22Rv1 (cell line): ENCODE measurements around the gene KCNQ4.

Experiments used
- ZFX ChIP-seq: fragments of 450-650 bp; IDR thresholded peaks from 2 replicates; pipeline ENCODE4 v1.6.1; 2017; ENCODE audit warnings: antibody characterized with exemption, borderline replicate concordance
- TF ChIP-seq, protein P1 (sequence below): fragments of 450-650 bp; IDR thresholded peaks from 2 replicates; pipeline ENCODE4 v1.5.1; 2017; ENCODE audit warnings: mild to moderate bottlenecking

DNA sequence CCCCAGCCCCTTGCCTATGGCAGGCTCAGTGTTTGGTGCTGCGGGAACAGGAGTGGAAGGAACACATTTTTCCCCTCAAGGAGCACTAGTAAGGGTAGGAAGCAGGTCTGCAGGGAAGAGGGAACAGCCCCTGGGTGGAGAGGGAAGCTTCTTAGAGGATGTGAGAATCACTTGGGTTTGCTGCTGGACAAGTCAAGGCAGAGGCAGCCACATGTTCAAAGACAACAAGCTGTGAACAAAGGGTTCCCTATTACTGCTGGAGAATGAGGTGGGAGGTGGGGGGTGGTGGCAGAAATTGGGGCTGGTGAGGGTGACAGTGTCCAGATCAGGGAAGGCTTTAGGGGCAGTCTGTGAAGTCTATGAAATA is 103.4 kb downstream of the KCNQ4 start:
- TF ChIP-seq, protein P1, sequence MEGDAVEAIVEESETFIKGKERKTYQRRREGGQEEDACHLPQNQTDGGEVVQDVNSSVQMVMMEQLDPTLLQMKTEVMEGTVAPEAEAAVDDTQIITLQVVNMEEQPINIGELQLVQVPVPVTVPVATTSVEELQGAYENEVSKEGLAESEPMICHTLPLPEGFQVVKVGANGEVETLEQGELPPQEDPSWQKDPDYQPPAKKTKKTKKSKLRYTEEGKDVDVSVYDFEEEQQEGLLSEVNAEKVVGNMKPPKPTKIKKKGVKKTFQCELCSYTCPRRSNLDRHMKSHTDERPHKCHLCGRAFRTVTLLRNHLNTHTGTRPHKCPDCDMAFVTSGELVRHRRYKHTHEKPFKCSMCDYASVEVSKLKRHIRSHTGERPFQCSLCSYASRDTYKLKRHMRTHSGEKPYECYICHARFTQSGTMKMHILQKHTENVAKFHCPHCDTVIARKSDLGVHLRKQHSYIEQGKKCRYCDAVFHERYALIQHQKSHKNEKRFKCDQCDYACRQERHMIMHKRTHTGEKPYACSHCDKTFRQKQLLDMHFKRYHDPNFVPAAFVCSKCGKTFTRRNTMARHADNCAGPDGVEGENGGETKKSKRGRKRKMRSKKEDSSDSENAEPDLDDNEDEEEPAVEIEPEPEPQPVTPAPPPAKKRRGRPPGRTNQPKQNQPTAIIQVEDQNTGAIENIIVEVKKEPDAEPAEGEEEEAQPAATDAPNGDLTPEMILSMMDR, result no peak
- TF ChIP-seq ZFX, result no peak
